HG02759 (cell line): ENCODE data around the gene NCL.
"Not testable (repeated sequence)": the region's sequence is repeated elsewhere in the genome, so short reads cannot be mapped to it uniquely, and the experiment has no call there.

Source experiments
- ATAC-seq: cut with Tn5 transposase; IDR thresholded peaks from one replicate; pipeline ENCODE4 v1.9.1; 2021; ENCODE audit warnings: mild to moderate bottlenecking, moderate library complexity; ENCODE audit not compliant: unreplicated experiment

Gene NCL

GRCh38 chr2:231467613-231468530 is 3.6 kb upstream of the NCL start:
- no peak for ATAC-seq

GRCh38 chr2:231467016-231467545 is 2.8 kb upstream of the NCL start:
- no peak for ATAC-seq

GRCh38 chr2:231464576-231465540 is 574 bp upstream of the NCL start:
- ATAC-seq, result peak; percentile 28

GRCh38 chr2:231462729-231463465 is 1.4 kb downstream of the NCL start:
- no peak for ATAC-seq

GRCh38 chr2:231461516-231461971 is 2.7 kb downstream of the NCL start:
- no peak for ATAC-seq

GRCh38 chr2:231460841-231461240 is 3.4 kb downstream of the NCL start:
- ATAC-seq, result not testable (repeated sequence)

GRCh38 chr2:231460073-231460835 is 4.0 kb downstream of the NCL start:
- no peak for ATAC-seq

- ATAC-seq, result no peak
Observed at GRCh38 chr2:231458368-231458767, 5.9 kb downstream of the NCL start.

- ATAC-seq, result no peak
Observed at GRCh38 chr2:231457101-231457500, 7.2 kb downstream of the NCL start.

GRCh38 chr2:231456295-231457004 is 7.8 kb downstream of the NCL start:
- ATAC-seq, result no peak

GRCh38 chr2:231455890-231456289 is 8.4 kb downstream of the NCL start:
- no peak for ATAC-seq

- no peak for ATAC-seq
Observed at GRCh38 chr2:231455222-231455621, 9.1 kb downstream of the NCL start.

- no peak for ATAC-seq
Observed at GRCh38 chr2:231454361-231454791, 9.9 kb downstream of the NCL start.

- ATAC-seq, result no peak
Observed at GRCh38 chr2:231452799-231453508, 11.3 kb downstream of the NCL start.

GRCh38 chr2:231450548-231450989 is 13.7 kb downstream of the NCL start:
- no peak for ATAC-seq

GRCh38 chr2:231449503-231450054 is 14.7 kb downstream of the NCL start:
- ATAC-seq, result no peak

- ATAC-seq, result no peak
Observed at GRCh38 chr2:231436957-231437356, 27.3 kb downstream of the NCL start.

GRCh38 chr2:231433990-231434389 is 30.3 kb downstream of the NCL start:
- no peak for ATAC-seq
